Right lobe of liver (tissue), 4 donors: ENCODE data around the gene CAB39.

Source experiments
- CTCF ChIP-seq, 4 donors: fragments of 200-600 bp in 3 of 4; fragments of 450-650 bp in 1 of 4; IDR thresholded peaks; one replicate each; pipeline versions ENCODE4 v1.5.1 to v1.8.0; 2016 to 2022; ENCODE audit warnings: antibody characterized with exemption in 4 of 4, mild to moderate bottlenecking in 2 of 4
- POLR2A ChIP-seq: fragments of 450-650 bp; IDR thresholded peaks from one replicate; pipeline ENCODE4 v1.6.1; 2017; ENCODE audit warnings: antibody characterized with exemption, mild to moderate bottlenecking
- donor health status: DM: no; HTN: no; CAD: no.
- donor health status: DM: no; HTN: no; CAD: no.
- donor health status: DM: no; HTN: yes; CAD: no.

- TF ChIP-seq CTCF (IDR thresholded peaks at IDR 0.05) (no peak), POLR2A (no peak)
Measured at GRCh38 chr2:230807729-230808128, 95.1 kb downstream of the CAB39 start.
